Right atrium auricular region (tissue), 2 donors: ENCODE measurements around the gene ACSF3. TPM values are rescaled to one million over a fixed set of nuclear protein-coding genes. Genes with fewer than 3 reads are reported as not detected.

ENCODE experiments used
- DNase-seq: peaks from one replicate; pipeline ENCODE4 v3.0.0-alpha.2; 2019; ENCODE audit warnings: low spot score
- H3K27ac ChIP-seq, 2 donors: fragments of 200-600 bp; sonication (generic); 1 replicate in 1 of 2; 2 replicates in 1 of 2; pipeline ENCODE4 v1.5.1; 2016 to 2019
- H3K27me3 ChIP-seq, 2 donors: fragments of 200-600 bp; sonication (generic); one replicate each; pipeline versions ENCODE4 v1.5.1 to v1.6.0; 2017 to 2019
- H3K36me3 ChIP-seq: fragments of 200-600 bp; sonication (generic); one replicate; pipeline ENCODE4 v1.5.1; 2016
- H3K4me1 ChIP-seq, 2 donors: fragments of 200-600 bp; sonication (generic); one replicate each; pipeline versions ENCODE4 v1.5.1 to v1.6.0; 2017 to 2019
- H3K4me3 ChIP-seq, 2 donors: fragments of 200-600 bp; sonication (generic); 1 replicate in 1 of 2; 2 replicates in 1 of 2; pipeline ENCODE4 v1.5.1; 2017 to 2019; ENCODE audit warnings: mild to moderate bottlenecking in 1 of 2, moderate library complexity in 1 of 2
- H3K9me3 ChIP-seq, 2 donors: fragments of 200-600 bp; sonication (generic); one replicate each; pipeline ENCODE4 v1.5.1; 2019
- total RNA-seq, 2 donors: library from RNA; depleted of rRNA; stranded (reverse); fragments of >200 nt; gene quantifications; one replicate each; pipeline ENCODE4 v1.1.0, GENCODE V29; 2016
- TF ChIP-seq, protein P1 (sequence below), 2 donors: fragments of 200-600 bp; sonication (generic); IDR thresholded peaks; one replicate each; pipeline ENCODE4 v1.5.1; 2019; ENCODE audit warnings: antibody characterized with exemption in 2 of 2

Gene ACSF3
- total RNA-seq, 2 donors from 2014 or later: 13.4 to 15.9 TPM

DNA sequence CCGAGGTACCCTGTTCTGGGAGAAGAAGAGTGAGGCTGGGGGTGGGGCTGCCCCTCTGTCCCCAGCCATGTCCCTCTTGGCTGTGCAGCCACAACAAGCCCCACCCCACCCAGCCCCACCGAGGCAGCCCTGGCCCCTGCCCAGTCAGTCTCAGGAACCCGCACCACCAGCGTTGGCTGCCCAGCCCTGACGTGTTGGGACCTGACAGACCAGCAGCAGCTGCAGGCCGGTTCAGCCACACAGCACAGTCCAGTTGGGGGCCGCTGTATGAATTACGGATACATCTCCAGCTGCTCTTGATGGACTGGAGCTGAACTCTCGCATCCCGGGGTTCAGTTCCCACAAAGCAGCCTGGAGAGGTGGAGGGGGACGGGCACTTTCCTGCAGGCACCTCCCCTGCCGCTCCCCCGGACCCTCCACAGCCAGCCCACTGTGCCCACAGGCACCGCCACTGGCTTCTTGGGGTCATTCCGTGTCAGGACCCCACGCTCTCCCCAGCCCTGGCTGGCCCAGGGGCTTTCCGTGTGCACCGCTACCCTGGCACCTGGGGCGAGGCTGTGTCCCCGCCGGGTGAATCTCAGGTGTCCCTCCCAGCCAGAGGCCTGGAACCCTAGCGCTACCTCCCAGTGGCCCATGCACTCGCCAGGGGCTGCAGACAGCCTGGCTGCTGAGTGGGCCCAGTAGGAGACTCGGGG lies 84.9 kb downstream of the ACSF3 start:
- no peaks in the 10 kb centered on the region for H3K27me3 ChIP-seq
- no peaks in the 10 kb centered on the region for H3K9me3 ChIP-seq
- H3K4me3 ChIP-seq: no peak overlapping the region
- no peak overlapping the region for H3K27ac ChIP-seq
- H3K36me3 ChIP-seq: no peaks in the 10 kb centered on the region
- DNase-seq: no peak
- H3K4me1 ChIP-seq: no peaks in the 10 kb centered on the region
- TF ChIP-seq, protein P1, sequence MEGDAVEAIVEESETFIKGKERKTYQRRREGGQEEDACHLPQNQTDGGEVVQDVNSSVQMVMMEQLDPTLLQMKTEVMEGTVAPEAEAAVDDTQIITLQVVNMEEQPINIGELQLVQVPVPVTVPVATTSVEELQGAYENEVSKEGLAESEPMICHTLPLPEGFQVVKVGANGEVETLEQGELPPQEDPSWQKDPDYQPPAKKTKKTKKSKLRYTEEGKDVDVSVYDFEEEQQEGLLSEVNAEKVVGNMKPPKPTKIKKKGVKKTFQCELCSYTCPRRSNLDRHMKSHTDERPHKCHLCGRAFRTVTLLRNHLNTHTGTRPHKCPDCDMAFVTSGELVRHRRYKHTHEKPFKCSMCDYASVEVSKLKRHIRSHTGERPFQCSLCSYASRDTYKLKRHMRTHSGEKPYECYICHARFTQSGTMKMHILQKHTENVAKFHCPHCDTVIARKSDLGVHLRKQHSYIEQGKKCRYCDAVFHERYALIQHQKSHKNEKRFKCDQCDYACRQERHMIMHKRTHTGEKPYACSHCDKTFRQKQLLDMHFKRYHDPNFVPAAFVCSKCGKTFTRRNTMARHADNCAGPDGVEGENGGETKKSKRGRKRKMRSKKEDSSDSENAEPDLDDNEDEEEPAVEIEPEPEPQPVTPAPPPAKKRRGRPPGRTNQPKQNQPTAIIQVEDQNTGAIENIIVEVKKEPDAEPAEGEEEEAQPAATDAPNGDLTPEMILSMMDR (IDR thresholded peaks at IDR 0.05): no peak

DNA sequence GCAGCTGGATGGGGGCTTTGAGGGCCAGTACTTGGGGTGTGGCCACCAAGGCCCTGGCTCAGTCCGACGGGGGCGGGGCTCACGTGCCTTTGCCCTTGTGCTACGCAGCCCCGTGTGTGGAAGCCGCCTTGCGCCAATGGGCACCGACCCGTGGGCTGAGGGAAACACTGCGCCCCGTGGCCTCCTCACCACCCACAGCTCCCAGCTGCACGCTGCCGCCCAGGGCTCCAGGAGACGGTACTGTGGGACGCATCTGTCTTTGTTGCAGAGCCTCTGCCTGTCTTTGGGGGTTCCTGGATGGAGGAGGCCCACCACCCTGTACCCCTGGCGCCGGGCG lies 85.5 kb downstream of the ACSF3 start:
- no peak for DNase-seq
- no peaks in the 10 kb centered on the region for H3K9me3 ChIP-seq
- H3K4me3 ChIP-seq: no peak overlapping the region
- H3K36me3 ChIP-seq: no peaks in the 10 kb centered on the region
- H3K27me3 ChIP-seq: no peaks in the 10 kb centered on the region
- no peak overlapping the region for H3K27ac ChIP-seq
- no peaks in the 10 kb centered on the region for H3K4me1 ChIP-seq
- TF ChIP-seq, protein P1 (IDR thresholded peaks at IDR 0.05): no peak

DNA sequence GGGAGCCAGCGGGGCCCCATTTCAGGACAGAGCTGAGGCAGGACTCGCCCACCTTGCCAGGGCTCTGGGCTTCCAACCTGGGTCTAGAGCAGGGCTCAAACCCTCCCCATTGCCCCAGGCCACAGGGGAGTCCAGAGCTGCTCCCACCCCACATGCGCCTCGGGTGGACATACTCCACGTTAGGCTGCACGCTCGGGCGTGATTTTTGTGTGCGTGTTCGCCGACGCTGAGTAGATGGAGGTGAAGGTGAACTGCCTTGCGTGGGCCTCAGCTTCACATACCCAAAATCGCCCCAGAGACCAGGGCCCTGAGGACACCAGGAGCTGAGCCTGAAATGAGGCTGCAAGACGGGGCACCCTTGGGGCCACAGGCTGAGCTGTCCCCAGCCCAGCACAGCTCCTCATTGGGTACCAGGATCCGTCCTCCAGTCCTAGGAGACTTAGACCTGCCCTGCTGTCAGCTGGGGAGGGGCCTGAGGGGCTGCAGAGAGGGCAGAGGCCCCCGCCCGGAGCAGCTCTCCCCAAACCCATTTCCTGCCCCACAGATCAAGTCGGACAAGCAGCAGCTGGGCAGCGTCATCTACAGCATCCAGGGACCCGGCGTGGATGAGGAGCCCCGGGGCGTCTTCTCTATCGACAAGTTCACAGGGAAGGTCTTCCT lies 86.1 kb downstream of the ACSF3 start:
- Histone ChIP-seq H3K36me3 (no peaks in the 10 kb centered on the region), H3K9me3 (no peaks in the 10 kb centered on the region), H3K4me3 (no peak overlapping the region), H3K27me3 (no peaks in the 10 kb centered on the region), H3K27ac (no peak overlapping the region), H3K4me1 (no peaks in the 10 kb centered on the region)
- TF ChIP-seq, protein P1 (IDR thresholded peaks at IDR 0.05): no peak
- no peak for DNase-seq

DNA sequence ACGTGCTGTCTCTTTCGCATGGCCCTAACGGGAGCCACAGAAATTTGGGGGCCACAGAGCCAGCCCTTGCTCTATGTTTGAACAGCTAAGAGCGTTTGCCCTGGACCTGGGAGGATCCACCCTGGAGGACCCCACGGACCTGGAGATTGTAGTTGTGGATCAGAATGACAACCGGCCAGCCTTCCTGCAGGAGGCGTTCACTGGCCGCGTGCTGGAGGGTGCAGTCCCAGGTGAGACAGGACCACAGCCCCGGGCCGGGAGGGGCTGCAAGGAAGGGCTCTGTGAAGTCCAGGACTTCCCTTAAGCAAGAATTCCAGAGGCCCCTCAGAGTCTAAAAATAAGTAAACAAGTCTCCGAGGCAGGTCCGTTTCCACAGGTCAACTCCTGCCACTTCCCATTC lies 89.8 kb downstream of the ACSF3 start:
- Histone ChIP-seq H3K4me1 (no peaks in the 10 kb centered on the region), H3K4me3 (no peak overlapping the region), H3K27me3 (no peaks in the 10 kb centered on the region), H3K36me3 (no peaks in the 10 kb centered on the region), H3K27ac (no peak overlapping the region), H3K9me3 (no peaks in the 10 kb centered on the region)
- DNase-seq: no peak
- TF ChIP-seq, protein P1 (IDR thresholded peaks at IDR 0.05): no peak

DNA sequence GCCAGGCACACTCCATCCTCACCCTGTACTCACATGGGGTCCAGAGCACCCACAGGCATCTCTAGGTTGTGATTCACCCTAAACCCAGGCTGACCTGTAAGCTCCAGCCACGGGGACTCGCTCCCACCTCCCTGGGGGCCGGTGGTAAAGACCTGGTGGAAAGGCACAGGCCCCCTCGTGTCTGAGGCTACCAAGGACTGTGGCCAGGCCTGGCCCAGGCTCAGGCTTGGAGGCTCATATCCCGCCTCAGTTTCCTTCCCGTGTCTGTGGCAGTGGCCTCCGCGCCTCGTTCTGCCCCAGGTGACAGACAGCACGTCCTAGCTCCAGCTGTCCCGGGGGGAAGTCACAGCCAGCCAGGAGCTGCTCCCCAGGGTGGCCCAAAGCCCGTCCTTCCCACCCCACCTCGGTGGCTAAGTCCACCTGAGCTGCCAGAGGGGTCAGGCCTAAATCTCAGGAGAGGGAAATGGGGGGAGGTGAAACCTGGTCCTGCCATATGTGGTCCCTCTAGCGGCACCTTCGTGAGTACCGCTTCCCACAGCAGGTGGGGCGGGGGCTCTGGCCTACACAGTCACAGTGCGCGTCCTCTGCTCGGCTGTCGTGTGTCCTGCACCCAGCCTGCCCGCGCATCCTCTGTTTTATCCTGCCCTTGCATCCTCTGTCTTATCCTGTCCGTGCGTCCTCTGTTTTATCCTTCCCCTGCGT lies 90.5 kb downstream of the ACSF3 start:
- Histone ChIP-seq H3K27ac (no peak overlapping the region), H3K4me3 (no peak overlapping the region), H3K4me1 (no peaks in the 10 kb centered on the region), H3K9me3 (no peaks in the 10 kb centered on the region), H3K36me3 (no peaks in the 10 kb centered on the region), H3K27me3 (no peaks in the 10 kb centered on the region)
- DNase-seq: no peak
- TF ChIP-seq, protein P1 (IDR thresholded peaks at IDR 0.05): no peak
